NB4 (cell line): Measurements from ENCODE around the gene ARHGAP24.

ENCODE experiments used
- CTCF ChIP-seq: IDR thresholded peaks from one replicate; pipeline ENCODE4 v1.5.1; 2012; ENCODE audit warnings: low read depth, low read length
- MAX ChIP-seq: IDR thresholded peaks from 2 replicates; pipeline ENCODE4 v1.6.1; 2011; ENCODE audit warnings: low read depth, low read length
- MYC ChIP-seq: IDR thresholded peaks from 2 replicates; pipeline ENCODE4 v1.6.1; 2011; ENCODE audit warnings: low read depth, low read length
- POLR2A ChIP-seq: IDR thresholded peaks from 2 replicates; pipeline ENCODE4 v1.6.1; 2011; ENCODE audit warnings: mild to moderate bottlenecking; ENCODE audit not compliant: insufficient read length; ENCODE audit errors: extremely low read depth

- TF ChIP-seq CTCF = no peak
- no peak for TF ChIP-seq POLR2A
- TF ChIP-seq MAX = no peak
- no peak for TF ChIP-seq MYC
Observed at GRCh38 chr4:85595796-85596559, 121.0 kb downstream of the ARHGAP24 start.
